ENCODE measurements around the gene OR5F1.

Gene OR5F1

GRCh38 chr11:55994525-55994924, at the start of gene OR5F1:
Gene OR5F1, minus strand, starts transcription at chr11:55994625. Its CDS starts 0 bp downstream, at chr11:55994625.
- no peak for DNase-seq (ENCODE audit: low spot score)

DNA sequence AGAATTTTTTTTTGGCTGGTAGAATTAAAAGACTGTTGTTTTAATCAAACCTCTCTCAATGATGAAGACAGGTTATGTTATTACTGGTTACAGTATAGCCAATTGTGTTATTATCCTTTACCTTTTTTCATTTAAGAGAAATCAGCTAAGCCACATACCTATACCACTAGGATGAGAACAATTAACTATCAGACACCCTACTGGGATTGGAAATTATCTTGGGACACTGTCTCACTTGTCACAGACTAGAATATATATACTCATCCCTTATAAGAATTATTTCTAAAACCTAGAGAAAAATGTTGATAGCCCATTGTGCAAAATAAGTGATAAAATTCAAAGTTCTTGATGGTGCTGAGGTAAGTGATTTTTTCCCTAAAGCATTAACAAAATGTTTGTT, 32.9 kb upstream of the OR5F1 start, which contains the start of gene OR5AS1:
TSS of gene OR5AS1 (plus strand) at position 301 of the 400 bp plus-strand sequence. CDS start 2,765 bp downstream, outside the sequence.
- no peak for DNase-seq (ENCODE audit: low spot score)

- no peak for DNase-seq (ENCODE audit: low spot score)
Measured at GRCh38 chr11:56013805-56014204, 19.4 kb upstream of the OR5F1 start.

GRCh38 chr11:56010716-56011115, 16.3 kb upstream of the OR5F1 start:
- DNase-seq (ENCODE audit: low spot score): no peak

- DNase-seq (ENCODE audit: low spot score): no peak
Measured at GRCh38 chr11:55970935-55971334, 23.5 kb downstream of the OR5F1 start.

DNA sequence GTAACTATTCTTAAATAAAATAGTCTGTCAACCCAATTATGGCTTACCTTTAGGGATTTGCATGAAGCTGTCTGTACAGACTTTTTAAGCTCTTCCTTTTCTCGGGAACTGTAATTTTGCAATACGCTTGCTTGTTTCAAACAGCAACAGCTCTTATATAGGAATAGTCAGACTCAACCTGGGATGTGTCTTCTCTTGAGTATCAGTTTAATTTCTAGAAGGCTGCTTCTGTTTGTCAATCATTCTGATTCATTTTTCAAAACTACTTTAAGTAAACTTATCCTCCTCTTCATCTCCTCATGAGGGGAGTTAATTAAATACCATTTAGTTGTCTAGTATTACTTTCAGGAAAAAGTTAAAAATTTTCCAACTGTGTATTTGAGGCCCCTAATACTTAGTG, 24.6 kb downstream of the OR5F1 start, which contains the start of gene OR10AG1:
TSS of gene OR10AG1 (minus strand) at position 101 of the 400 bp plus-strand sequence. CDS start at position 63, 38 bp downstream.
- no peak for DNase-seq (ENCODE audit: low spot score)

- DNase-seq (ENCODE audit: low spot score): no peak
Measured at GRCh38 chr11:55967914-55968313, 26.5 kb downstream of the OR5F1 start.

DNA sequence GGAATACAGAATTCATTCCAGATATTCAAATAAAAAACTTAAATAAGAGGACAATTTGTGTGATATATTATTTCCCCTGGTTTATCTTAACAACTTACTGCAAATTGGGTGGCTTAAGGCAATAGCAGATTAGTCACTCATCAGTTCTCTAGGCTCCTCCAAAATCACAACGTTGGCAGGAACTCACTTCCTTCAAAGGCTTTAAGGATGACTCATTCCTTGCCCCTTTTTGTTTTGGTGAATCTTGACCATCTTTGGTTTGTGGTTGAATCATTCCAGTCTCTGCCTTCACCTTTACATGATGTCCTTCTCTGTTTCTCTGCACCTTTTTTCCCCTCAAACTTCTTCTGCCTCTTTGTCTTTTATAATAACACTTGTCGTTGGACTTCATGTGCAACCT, 28.0 kb downstream of the OR5F1 start:
- DNase-seq (ENCODE audit: low spot score): no peak

- no peak for DNase-seq (ENCODE audit: low spot score)
Measured at GRCh38 chr11:55956521-55956920, 37.9 kb downstream of the OR5F1 start.

DNA sequence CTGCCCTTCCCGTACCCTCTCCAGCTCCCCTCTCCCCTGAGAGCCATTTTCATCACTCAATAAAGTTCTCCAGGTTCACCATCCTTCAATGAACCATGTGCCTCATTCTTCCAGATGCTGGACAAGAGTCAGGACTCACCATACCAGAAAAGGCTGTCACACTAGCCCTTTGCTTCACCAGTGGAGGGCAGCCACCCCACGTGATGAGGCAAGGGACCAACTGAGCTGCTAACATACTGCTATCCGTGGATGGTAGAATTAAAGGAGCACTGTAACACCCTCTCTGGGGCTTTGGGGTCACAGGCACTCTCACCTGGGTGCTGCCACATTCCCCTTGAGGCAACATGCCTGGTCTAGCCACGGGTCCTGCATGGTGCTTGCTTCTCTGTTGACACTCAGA, 45.1 kb downstream of the OR5F1 start:
- DNase-seq (ENCODE audit: low spot score): no peak
